Measurements from ENCODE around the gene SLC27A6.

The SLC27A6 gene

DNA sequence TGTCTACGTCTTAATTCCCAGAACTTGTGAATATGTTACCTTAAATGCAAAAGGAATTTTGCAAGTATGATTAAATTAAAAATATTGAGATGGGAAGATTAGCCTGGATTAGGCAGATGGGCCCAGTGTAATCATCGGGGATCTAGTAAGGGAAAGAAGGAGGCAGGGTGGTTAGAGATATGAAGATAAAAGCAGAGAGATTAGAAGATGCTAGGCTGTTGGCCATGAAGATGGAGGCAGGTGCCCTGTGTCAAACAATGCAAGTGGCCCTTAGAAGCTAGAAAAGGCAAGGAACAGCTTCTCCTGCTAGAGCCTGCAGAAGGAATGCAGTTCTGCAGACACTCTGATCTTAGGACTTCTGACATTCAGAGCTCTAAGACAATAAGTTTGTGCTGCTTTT is 100.4 kb downstream of the SLC27A6 start:
- Histone ChIP-seq H3K9me3 (ENCODE audit: control insufficient read depth, insufficient read depth, low read depth, low read length) (no peaks in the 10 kb centered on the region), H3K36me3 (ENCODE audit: control insufficient read depth, insufficient read depth, low read length) (no peaks in the 10 kb centered on the region), H3K27me3 (ENCODE audit: control insufficient read depth, insufficient read depth, low read length) (no peaks in the 10 kb centered on the region), H3K9ac (ENCODE audit: low read length) (no peak overlapping the region), H3K4me1 (ENCODE audit: control insufficient read depth, insufficient read depth, low read length) (no peaks in the 10 kb centered on the region), H3K4me3 (ENCODE audit: low read depth, low read length) (no peak overlapping the region), H3K27ac (ENCODE audit: low read depth, low read length) (no peak overlapping the region)

DNA sequence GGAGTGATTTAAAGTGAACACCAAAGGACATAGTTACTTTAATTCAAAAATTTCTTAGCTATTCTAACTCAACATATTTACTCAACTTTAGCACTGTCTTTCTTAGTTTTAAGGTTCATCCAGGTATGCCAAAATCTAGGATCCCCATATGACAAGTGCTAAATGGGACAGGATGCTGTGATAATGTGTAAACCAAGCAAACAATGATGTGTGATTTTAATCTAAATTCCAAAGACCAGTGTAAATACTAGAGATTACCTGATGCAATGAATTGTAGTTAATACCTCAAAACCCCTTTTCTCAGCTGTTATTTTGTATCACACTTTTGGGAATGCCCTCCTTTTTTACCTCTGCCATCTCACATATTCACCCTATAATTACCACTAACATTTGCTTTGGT is 102.5 kb downstream of the SLC27A6 start:
- H3K9me3 ChIP-seq (ENCODE audit: control insufficient read depth, insufficient read depth, low read depth, low read length): no peaks in the 10 kb centered on the region
- no peaks in the 10 kb centered on the region for H3K27me3 ChIP-seq (ENCODE audit: control insufficient read depth, insufficient read depth, low read length)
- no peaks in the 10 kb centered on the region for H3K4me1 ChIP-seq (ENCODE audit: control insufficient read depth, insufficient read depth, low read length)
- no peak overlapping the region for H3K27ac ChIP-seq (ENCODE audit: low read depth, low read length)
- no peak overlapping the region for H3K4me3 ChIP-seq (ENCODE audit: low read depth, low read length)
- no peak overlapping the region for H3K9ac ChIP-seq (ENCODE audit: low read length)
- H3K36me3 ChIP-seq (ENCODE audit: control insufficient read depth, insufficient read depth, low read length): no peaks in the 10 kb centered on the region

DNA sequence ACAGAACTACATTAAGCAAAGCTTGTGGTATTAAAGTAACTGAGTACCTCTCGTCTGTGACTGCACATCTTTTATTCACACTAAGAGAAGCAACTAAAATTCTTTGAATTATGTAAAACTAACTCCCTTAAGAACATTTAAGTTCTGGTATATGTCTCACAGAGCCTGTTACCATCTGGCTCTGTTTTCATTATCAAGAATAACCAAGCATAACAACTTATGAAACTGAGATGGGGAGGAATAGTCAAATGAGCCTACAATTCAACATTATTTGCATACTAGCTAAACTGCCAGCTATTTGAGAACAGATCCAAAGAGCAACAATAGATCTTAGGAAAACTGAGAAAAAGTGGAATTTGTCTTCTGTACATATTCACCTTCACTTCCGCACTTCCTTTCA is 104.0 kb downstream of the SLC27A6 start:
- no peaks in the 10 kb centered on the region for H3K4me1 ChIP-seq (ENCODE audit: control insufficient read depth, insufficient read depth, low read length)

DNA sequence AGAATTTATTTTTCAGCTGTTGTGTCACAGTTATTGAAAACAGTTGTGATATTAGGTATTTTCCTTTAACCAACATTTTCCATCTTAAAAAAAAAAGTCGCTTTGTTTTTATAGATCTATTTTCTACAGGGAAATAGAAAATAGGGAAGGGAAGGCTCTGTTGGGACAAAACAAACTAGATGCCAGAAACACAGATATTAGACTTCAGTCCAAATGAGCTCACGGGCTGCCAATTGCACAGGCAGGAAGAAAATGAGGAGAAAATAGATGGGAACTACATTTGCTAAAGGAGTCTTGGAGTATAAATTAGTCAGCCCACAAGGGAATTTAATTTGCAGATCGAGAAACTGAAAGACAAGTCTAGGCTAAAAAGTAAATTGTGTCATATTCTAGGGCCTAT is 107.8 kb downstream of the SLC27A6 start:
- Histone ChIP-seq H3K27me3 (ENCODE audit: control insufficient read depth, insufficient read depth, low read length) (no peaks in the 10 kb centered on the region), H3K9me3 (ENCODE audit: control insufficient read depth, insufficient read depth, low read depth, low read length) (no peaks in the 10 kb centered on the region), H3K4me3 (ENCODE audit: low read depth, low read length) (no peak overlapping the region), H3K27ac (ENCODE audit: low read depth, low read length) (no peak overlapping the region), H3K9ac (ENCODE audit: low read length) (no peak overlapping the region), H3K4me1 (ENCODE audit: control insufficient read depth, insufficient read depth, low read length) (no peaks in the 10 kb centered on the region), H3K36me3 (ENCODE audit: control insufficient read depth, insufficient read depth, low read length) (no peaks in the 10 kb centered on the region)

More for the DNA sequence above, 104.0 kb downstream of the SLC27A6 start:
- Histone ChIP-seq H3K27me3 (ENCODE audit: control insufficient read depth, insufficient read depth, low read length) (no peaks in the 10 kb centered on the region), H3K27ac (ENCODE audit: low read depth, low read length) (no peak overlapping the region), H3K9ac (ENCODE audit: low read length) (no peak overlapping the region), H3K4me3 (ENCODE audit: low read depth, low read length) (no peak overlapping the region), H3K36me3 (ENCODE audit: control insufficient read depth, insufficient read depth, low read length) (no peaks in the 10 kb centered on the region), H3K9me3 (ENCODE audit: control insufficient read depth, insufficient read depth, low read depth, low read length) (no peaks in the 10 kb centered on the region)

DNA sequence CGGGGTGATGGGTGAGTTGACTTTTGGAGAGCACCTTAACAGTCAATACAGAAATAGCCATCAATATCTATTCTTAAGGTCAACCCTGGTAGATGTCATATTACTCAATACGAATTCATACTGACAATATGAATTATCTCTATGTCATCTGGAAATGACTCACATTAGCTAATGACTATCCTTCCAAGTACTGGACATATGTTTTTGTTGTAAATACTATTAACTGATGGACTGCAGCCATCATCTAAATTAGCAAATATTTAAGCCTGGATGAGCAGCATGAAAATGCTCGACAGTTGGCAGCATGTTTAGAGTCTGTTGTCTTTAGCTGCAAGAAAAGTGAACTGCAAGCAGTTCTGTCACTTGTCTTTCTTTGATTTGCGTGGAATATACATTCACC is 109.6 kb downstream of the SLC27A6 start:
- H3K27me3 ChIP-seq (ENCODE audit: control insufficient read depth, insufficient read depth, low read length): no peaks in the 10 kb centered on the region
- H3K27ac ChIP-seq (ENCODE audit: low read depth, low read length): no peak overlapping the region
- no peaks in the 10 kb centered on the region for H3K36me3 ChIP-seq (ENCODE audit: control insufficient read depth, insufficient read depth, low read length)
- H3K9me3 ChIP-seq (ENCODE audit: control insufficient read depth, insufficient read depth, low read depth, low read length): no peaks in the 10 kb centered on the region
- H3K4me1 ChIP-seq (ENCODE audit: control insufficient read depth, insufficient read depth, low read length): no peaks in the 10 kb centered on the region
- no peak overlapping the region for H3K9ac ChIP-seq (ENCODE audit: low read length)
- H3K4me3 ChIP-seq (ENCODE audit: low read depth, low read length): no peak overlapping the region

DNA sequence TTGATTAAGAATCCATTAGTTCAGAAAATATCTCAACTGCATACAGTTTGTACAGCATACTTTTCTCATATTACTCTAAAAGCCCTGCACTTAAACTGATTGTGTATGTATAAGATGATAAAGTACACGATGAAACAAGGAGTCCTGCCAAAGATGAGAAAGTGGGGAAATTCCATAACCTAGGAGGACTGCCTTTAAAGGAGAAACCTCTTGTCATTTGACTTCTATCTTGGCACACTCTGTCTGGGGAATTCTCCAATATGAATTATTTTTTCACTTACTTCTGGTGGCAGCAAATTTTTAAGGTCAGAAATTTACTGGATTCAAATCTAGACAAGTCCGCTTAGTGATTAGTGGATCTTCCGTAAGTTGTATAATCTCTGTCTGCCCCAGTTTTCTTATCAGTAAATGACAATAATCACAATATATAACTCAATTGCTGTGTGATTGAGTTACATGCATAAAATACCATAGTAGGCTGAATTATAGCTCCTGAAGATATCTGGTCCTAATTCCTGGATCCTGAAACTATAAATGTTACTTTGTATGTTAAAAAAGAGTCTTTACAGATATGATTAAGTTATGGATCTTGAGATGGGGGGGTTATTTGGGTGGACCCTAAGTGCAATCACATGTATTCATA is 112.3 kb downstream of the SLC27A6 start:
- no peak overlapping the region for H3K4me3 ChIP-seq (ENCODE audit: low read depth, low read length)
- H3K9ac ChIP-seq (ENCODE audit: low read length): no peak overlapping the region
- no peak overlapping the region for H3K27ac ChIP-seq (ENCODE audit: low read depth, low read length)
- no peaks in the 10 kb centered on the region for H3K4me1 ChIP-seq (ENCODE audit: control insufficient read depth, insufficient read depth, low read length)
- H3K36me3 ChIP-seq (ENCODE audit: control insufficient read depth, insufficient read depth, low read length): no peaks in the 10 kb centered on the region
- no peaks in the 10 kb centered on the region for H3K27me3 ChIP-seq (ENCODE audit: control insufficient read depth, insufficient read depth, low read length)
- no peaks in the 10 kb centered on the region for H3K9me3 ChIP-seq (ENCODE audit: control insufficient read depth, insufficient read depth, low read depth, low read length)

DNA sequence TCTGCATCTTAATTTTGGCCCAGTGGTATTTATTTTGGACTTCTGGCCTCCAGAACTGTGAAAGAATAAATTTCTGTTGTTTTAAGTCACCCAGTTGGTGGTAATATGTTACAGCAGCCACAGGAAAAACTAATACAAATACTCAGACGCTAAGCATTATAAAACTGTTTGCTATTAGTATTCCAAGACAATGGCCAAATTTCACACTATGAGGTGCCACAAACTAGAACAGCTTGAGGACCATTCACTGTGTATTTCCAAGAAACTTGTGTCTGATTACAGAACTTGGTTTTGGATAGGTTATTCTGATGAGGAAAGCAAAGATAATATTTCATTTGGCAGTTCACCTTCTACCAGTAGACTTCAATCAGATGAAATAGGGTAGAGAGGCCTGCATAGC is 113.0 kb downstream of the SLC27A6 start:
- H3K36me3 ChIP-seq (ENCODE audit: control insufficient read depth, insufficient read depth, low read length): no peaks in the 10 kb centered on the region

DNA sequence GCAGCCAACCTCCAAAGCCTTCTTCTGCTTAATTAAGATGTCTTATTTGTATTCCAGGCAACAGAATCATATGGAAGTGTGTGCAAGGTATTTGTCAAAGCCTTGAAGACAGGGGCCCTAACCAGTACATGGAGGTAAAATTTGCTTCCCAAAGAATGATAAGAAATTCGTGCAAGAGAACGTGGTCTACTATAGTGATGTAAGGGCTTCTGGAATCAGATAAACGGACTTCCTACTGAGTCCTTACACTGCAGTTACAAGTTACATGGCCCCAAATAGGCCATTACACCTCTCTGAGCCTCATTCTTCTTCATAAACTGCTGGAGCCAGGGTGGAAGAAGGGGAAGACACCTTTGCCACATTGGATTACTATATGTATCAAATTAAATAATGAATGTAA is 113.4 kb downstream of the SLC27A6 start:
- no peaks in the 10 kb centered on the region for H3K4me1 ChIP-seq (ENCODE audit: control insufficient read depth, insufficient read depth, low read length)
- H3K36me3 ChIP-seq (ENCODE audit: control insufficient read depth, insufficient read depth, low read length): no peaks in the 10 kb centered on the region
- H3K9ac ChIP-seq (ENCODE audit: low read length): no peak overlapping the region
- H3K9me3 ChIP-seq (ENCODE audit: control insufficient read depth, insufficient read depth, low read depth, low read length): no peaks in the 10 kb centered on the region
- H3K27me3 ChIP-seq (ENCODE audit: control insufficient read depth, insufficient read depth, low read length): no peaks in the 10 kb centered on the region
- no peak overlapping the region for H3K4me3 ChIP-seq (ENCODE audit: low read depth, low read length)
- H3K27ac ChIP-seq (ENCODE audit: low read depth, low read length): no peak overlapping the region

More for the DNA sequence above, 113.0 kb downstream of the SLC27A6 start:
- H3K9ac ChIP-seq (ENCODE audit: low read length): no peak overlapping the region
- H3K27ac ChIP-seq (ENCODE audit: low read depth, low read length): no peak overlapping the region
- H3K4me3 ChIP-seq (ENCODE audit: low read depth, low read length): no peak overlapping the region
- no peaks in the 10 kb centered on the region for H3K27me3 ChIP-seq (ENCODE audit: control insufficient read depth, insufficient read depth, low read length)
- H3K9me3 ChIP-seq (ENCODE audit: control insufficient read depth, insufficient read depth, low read depth, low read length): no peaks in the 10 kb centered on the region
- no peaks in the 10 kb centered on the region for H3K4me1 ChIP-seq (ENCODE audit: control insufficient read depth, insufficient read depth, low read length)

DNA sequence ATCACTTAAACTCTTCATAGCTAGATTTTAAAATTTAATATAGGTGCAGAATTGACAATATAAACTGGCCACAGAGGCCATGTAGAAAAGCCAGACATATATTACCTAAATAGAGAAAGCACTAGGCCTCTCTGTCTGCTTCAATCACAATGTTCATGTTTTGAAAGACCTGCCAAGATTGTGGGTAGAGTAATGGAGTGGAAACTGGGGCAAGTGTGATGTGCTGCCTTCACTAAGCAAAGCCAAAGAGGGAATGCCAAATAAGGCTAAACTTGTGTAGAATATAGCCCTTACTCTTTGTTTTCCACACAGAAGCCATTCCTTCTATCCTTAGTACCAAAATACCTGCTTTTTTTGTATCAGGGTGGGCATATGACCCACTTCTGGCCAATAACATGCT is 114.2 kb downstream of the SLC27A6 start:
- no peak overlapping the region for H3K9ac ChIP-seq (ENCODE audit: low read length)
- H3K9me3 ChIP-seq (ENCODE audit: control insufficient read depth, insufficient read depth, low read depth, low read length): no peaks in the 10 kb centered on the region
- no peaks in the 10 kb centered on the region for H3K36me3 ChIP-seq (ENCODE audit: control insufficient read depth, insufficient read depth, low read length)
- no peaks in the 10 kb centered on the region for H3K4me1 ChIP-seq (ENCODE audit: control insufficient read depth, insufficient read depth, low read length)
- H3K27ac ChIP-seq (ENCODE audit: low read depth, low read length): no peak overlapping the region
- no peaks in the 10 kb centered on the region for H3K27me3 ChIP-seq (ENCODE audit: control insufficient read depth, insufficient read depth, low read length)
- no peak overlapping the region for H3K4me3 ChIP-seq (ENCODE audit: low read depth, low read length)

DNA sequence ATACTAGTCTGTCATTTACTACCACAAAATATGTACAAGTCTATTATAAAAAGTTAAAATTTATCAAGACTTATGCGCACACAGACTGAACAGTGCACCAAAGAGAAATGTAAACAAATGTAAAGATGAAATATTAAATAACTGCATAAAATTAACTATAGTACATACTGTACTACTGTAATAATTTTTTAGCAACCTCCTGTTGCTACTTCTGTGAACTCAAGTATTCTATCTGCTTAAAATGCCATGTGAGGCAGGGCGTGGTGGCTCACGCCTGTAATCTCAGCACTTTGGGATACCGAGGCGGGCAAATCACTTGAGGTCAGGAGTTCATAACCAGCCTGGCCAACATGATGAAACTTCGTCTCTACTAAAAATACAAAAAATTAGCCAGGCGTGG is 115.5 kb downstream of the SLC27A6 start:
- H3K9me3 ChIP-seq (ENCODE audit: control insufficient read depth, insufficient read depth, low read depth, low read length): no peaks in the 10 kb centered on the region
- H3K4me3 ChIP-seq (ENCODE audit: low read depth, low read length): no peak overlapping the region
- H3K36me3 ChIP-seq (ENCODE audit: control insufficient read depth, insufficient read depth, low read length): no peaks in the 10 kb centered on the region
- H3K9ac ChIP-seq (ENCODE audit: low read length): no peak overlapping the region
- no peaks in the 10 kb centered on the region for H3K4me1 ChIP-seq (ENCODE audit: control insufficient read depth, insufficient read depth, low read length)
- H3K27me3 ChIP-seq (ENCODE audit: control insufficient read depth, insufficient read depth, low read length): no peaks in the 10 kb centered on the region
- H3K27ac ChIP-seq (ENCODE audit: low read depth, low read length): no peak overlapping the region

DNA sequence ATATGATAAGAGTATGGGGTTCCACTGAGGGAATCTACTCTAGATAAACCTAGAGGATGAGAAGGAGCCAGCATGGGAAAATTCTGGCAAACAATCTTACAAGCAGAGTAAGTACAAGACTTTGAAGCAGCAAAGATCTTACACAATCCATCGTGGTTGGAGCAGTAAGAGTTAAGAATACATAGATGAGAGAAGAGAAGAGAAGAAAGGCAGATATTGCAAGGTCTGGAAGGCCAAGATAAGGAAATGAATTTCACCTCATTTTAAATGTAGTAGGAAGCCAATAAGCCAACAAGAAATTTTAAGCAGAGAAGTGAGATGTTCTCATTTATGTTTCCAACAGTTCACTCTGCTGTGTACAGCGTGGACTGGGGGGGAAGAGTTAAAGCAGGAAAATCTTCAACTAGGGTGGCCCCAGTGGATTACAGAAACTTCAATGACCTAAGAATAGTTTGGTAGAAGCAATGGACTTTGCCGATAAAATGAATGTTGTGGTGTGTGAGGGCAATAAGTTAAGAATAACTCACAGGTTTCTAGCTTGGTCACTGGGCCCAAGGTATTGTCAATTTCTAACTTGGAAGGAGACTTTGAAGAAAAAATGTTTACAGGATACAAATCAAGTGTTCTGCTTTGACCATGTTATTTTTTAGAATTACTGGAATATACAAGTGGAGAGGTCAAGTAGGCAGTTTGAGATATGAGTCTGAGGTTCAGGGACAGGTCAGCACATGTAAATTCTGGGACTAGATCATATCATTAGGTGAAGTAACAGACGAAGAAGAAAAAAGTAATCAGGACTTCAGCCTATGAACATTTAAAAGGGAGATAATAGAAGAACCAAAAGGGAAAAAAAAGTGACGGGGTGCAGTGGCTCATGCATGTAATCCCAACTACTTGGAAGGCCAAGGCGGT is 117.2 kb downstream of the SLC27A6 start:
- no peaks in the 10 kb centered on the region for H3K36me3 ChIP-seq (ENCODE audit: control insufficient read depth, insufficient read depth, low read length)
- H3K4me1 ChIP-seq (ENCODE audit: control insufficient read depth, insufficient read depth, low read length): no peaks in the 10 kb centered on the region
- no peak overlapping the region for H3K4me3 ChIP-seq (ENCODE audit: low read depth, low read length)
- H3K27ac ChIP-seq (ENCODE audit: low read depth, low read length): no peak overlapping the region
- no peak overlapping the region for H3K9ac ChIP-seq (ENCODE audit: low read length)
- H3K27me3 ChIP-seq (ENCODE audit: control insufficient read depth, insufficient read depth, low read length): no peaks in the 10 kb centered on the region
- no peaks in the 10 kb centered on the region for H3K9me3 ChIP-seq (ENCODE audit: control insufficient read depth, insufficient read depth, low read depth, low read length)
